OCI-LY1 (cell line): ENCODE measurements around the gene ZDBF2.

Experiments used
- H2AFZ ChIP-seq: fragments of 200-600 bp; sonication (generic), shearing (Covaris generic); 2 replicates; pipeline ENCODE4 v1.6.0; 2014; ENCODE audit warnings: antibody characterized with exemption, mild to moderate bottlenecking, low read length
- H3F3A ChIP-seq: fragments of 200-600 bp; sonication (generic), shearing (Covaris generic); 2 replicates; pipeline ENCODE4 v1.6.0; 2014; ENCODE audit warnings: mild to moderate bottlenecking, antibody characterized with exemption, low read length, moderate library complexity; ENCODE audit not compliant: insufficient read depth
- H3K27ac ChIP-seq: fragments of 200-600 bp; sonication (generic); 2 replicates; pipeline ENCODE4 v1.5.1; 2014; ENCODE audit warnings: low read length, mixed run types, mild to moderate bottlenecking, low read depth; ENCODE audit not compliant: poor library complexity, severe bottlenecking
- H3K27me3 ChIP-seq: fragments of 200-600 bp; sonication (generic); 2 replicates; pipeline ENCODE4 v1.6.0; 2014; ENCODE audit warnings: antibody characterized with exemption, mild to moderate bottlenecking, low read length, moderate library complexity; ENCODE audit not compliant: insufficient read depth
- H3K36me3 ChIP-seq: fragments of 200-600 bp; sonication (generic); 2 replicates; pipeline ENCODE4 v1.6.1; 2014; ENCODE audit warnings: mild to moderate bottlenecking, antibody characterized with exemption, low read length, moderate library complexity, mixed read lengths; ENCODE audit not compliant: insufficient read depth
- H3K4me1 ChIP-seq: fragments of 200-600 bp; sonication (generic); 2 replicates; pipeline ENCODE4 v1.5.1; 2014; ENCODE audit warnings: mild to moderate bottlenecking, low read length, moderate library complexity; ENCODE audit not compliant: insufficient read depth, severe bottlenecking
- H3K4me2 ChIP-seq: fragments of 200-600 bp; sonication (generic), shearing (Covaris generic); 2 replicates; pipeline ENCODE4 v1.6.1; 2014; ENCODE audit warnings: low read length
- H3K4me3 ChIP-seq: fragments of 200-600 bp; sonication (generic); 2 replicates; pipeline ENCODE4 v1.5.1; 2014; ENCODE audit warnings: low read length, low read depth, mild to moderate bottlenecking, mixed read lengths; ENCODE audit not compliant: poor library complexity, severe bottlenecking
- H3K79me2 ChIP-seq: fragments of 200-600 bp; shearing (Covaris generic); 2 replicates; pipeline ENCODE4 v1.6.1; 2016; ENCODE audit warnings: mixed run types, low read length, mixed read lengths; ENCODE audit not compliant: insufficient read depth
- H3K9ac ChIP-seq: fragments of 200-600 bp; sonication (generic), shearing (Covaris generic); 2 replicates; pipeline ENCODE4 v1.6.1; 2014; ENCODE audit warnings: mild to moderate bottlenecking, low read length, mixed read lengths
- H3K9me2 ChIP-seq: fragments of 200-600 bp; sonication (generic), shearing (Covaris generic); 2 replicates; pipeline ENCODE4 v1.6.1; 2014; ENCODE audit warnings: low read depth, mild to moderate bottlenecking, low read length, mixed read lengths
- H3K9me3 ChIP-seq: fragments of 200-600 bp; shearing (Covaris generic); 2 replicates; pipeline ENCODE4 v1.6.1; 2014; ENCODE audit warnings: low read length, mixed read lengths
- H4K20me1 ChIP-seq: fragments of 200-600 bp; sonication (generic), shearing (Covaris generic); 2 replicates; pipeline ENCODE4 v1.6.0; 2016; ENCODE audit warnings: mild to moderate bottlenecking, low read length; ENCODE audit not compliant: insufficient read depth
- EZH2 ChIP-seq: fragments of 200-600 bp; sonication (generic), shearing (Covaris generic); IDR thresholded peaks from 2 replicates; pipeline ENCODE4 v1.8.0; 2017; ENCODE audit warnings: borderline replicate concordance, mixed run types, mild to moderate bottlenecking, antibody characterized with exemption, low read length, moderate library complexity, mixed read lengths
- TF ChIP-seq, protein P1 (sequence below): fragments of 200-600 bp; sonication (generic), shearing (Covaris generic); IDR thresholded peaks from 2 replicates; pipeline ENCODE4 v1.5.1; 2017; ENCODE audit warnings: mild to moderate bottlenecking, antibody characterized with exemption, low read length, moderate library complexity, mixed read lengths

Gene ZDBF2

DNA sequence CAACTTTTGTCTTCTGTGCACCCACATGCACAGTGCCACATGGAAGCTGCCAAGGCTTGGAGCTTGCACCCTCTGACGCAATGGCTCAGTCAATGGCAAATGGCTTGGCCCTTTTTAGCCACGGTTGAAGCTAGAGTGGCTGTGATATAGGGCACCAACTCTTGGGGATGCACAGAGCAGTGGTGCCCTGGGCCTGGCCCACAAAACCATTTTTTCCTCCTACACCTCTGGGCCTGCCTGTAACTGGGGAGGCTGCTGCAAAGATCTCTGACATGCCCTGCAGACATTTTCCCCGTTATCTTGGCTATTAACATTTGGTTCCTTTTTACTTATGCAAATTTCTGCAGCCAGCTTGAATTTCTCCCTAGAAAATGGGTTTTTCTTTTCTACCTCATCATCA, 74.9 kb downstream of the ZDBF2 start:
- Histone ChIP-seq H3K9me3 (no peaks in the 10 kb centered on the region), H2AFZ (no peak overlapping the region), H3K27me3 (no peaks in the 10 kb centered on the region), H3K4me1 (no peaks in the 10 kb centered on the region), H3K4me2 (no peak overlapping the region), H3K36me3 (no peaks in the 10 kb centered on the region), H3K4me3 (no peak overlapping the region), H4K20me1 (no peaks in the 10 kb centered on the region), H3F3A (no peaks in the 10 kb centered on the region), H3K9me2 (no peaks in the 10 kb centered on the region), H3K9ac (no peak overlapping the region), H3K79me2 (no peaks in the 10 kb centered on the region), H3K27ac (no peak overlapping the region)
- TF ChIP-seq EZH2: no peak
- TF ChIP-seq, protein P1, sequence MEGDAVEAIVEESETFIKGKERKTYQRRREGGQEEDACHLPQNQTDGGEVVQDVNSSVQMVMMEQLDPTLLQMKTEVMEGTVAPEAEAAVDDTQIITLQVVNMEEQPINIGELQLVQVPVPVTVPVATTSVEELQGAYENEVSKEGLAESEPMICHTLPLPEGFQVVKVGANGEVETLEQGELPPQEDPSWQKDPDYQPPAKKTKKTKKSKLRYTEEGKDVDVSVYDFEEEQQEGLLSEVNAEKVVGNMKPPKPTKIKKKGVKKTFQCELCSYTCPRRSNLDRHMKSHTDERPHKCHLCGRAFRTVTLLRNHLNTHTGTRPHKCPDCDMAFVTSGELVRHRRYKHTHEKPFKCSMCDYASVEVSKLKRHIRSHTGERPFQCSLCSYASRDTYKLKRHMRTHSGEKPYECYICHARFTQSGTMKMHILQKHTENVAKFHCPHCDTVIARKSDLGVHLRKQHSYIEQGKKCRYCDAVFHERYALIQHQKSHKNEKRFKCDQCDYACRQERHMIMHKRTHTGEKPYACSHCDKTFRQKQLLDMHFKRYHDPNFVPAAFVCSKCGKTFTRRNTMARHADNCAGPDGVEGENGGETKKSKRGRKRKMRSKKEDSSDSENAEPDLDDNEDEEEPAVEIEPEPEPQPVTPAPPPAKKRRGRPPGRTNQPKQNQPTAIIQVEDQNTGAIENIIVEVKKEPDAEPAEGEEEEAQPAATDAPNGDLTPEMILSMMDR: no peak

DNA sequence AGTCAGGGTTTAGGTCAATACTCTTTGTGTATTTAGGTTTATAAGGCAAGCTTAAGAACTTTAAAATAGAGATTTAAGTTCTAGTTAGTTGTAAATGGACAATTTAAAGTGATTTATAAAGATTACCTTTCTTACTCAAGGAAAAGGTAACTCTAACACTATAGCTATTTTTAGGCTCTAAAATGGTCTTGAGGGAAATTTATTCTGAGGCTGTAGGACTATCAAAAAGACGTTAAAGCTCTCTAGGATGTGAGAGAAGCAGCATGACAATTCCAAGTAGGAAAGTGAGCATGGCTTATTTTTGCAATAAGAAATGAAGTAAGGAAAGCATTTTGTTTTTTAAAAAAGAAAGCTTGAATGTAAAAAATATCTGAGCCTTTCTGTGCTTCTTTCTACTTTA, 78.1 kb downstream of the ZDBF2 start:
- H4K20me1 ChIP-seq: no peaks in the 10 kb centered on the region
- TF ChIP-seq, protein P1: no peak
- TF ChIP-seq EZH2: no peak
- H3K27ac ChIP-seq: no peak overlapping the region
- no peaks in the 10 kb centered on the region for H3K9me2 ChIP-seq
- H3K9ac ChIP-seq: no peak overlapping the region
- H3K4me2 ChIP-seq: no peak overlapping the region
- H3K9me3 ChIP-seq: no peaks in the 10 kb centered on the region
- H3K4me3 ChIP-seq: no peak overlapping the region
- no peaks in the 10 kb centered on the region for H3K79me2 ChIP-seq
- H3K36me3 ChIP-seq: no peaks in the 10 kb centered on the region
- H3K4me1 ChIP-seq: no peaks in the 10 kb centered on the region
- H3F3A ChIP-seq: no peaks in the 10 kb centered on the region
- H2AFZ ChIP-seq: no peak overlapping the region
- no peaks in the 10 kb centered on the region for H3K27me3 ChIP-seq

- Histone ChIP-seq H3K4me3 (no peak overlapping the region), H3K27me3 (no peaks in the 10 kb centered on the region), H3K79me2 (no peaks in the 10 kb centered on the region), H3K4me1 (no peaks in the 10 kb centered on the region), H3K36me3 (no peaks in the 10 kb centered on the region), H3K9me3 (no peaks in the 10 kb centered on the region), H3F3A (no peaks in the 10 kb centered on the region), H3K9me2 (no peaks in the 10 kb centered on the region), H3K27ac (no peak overlapping the region), H4K20me1 (no peaks in the 10 kb centered on the region), H2AFZ (no peak overlapping the region), H3K9ac (no peak overlapping the region), H3K4me2 (no peak overlapping the region)
- TF ChIP-seq, protein P1: no peak
- no peak for TF ChIP-seq EZH2
Measured at GRCh38 chr2:206353685-206354084, 79.2 kb downstream of the ZDBF2 start.
